A204.1 (cell line): ENCODE measurements around the gene ABCG1.

Experiments used
- FAIRE-seq: peaks from 2 replicates; lab custom pipeline; 2012; peaks lifted over from hg19 to GRCh38; lab: Jason Lieb, UNC

ABCG1 gene

GRCh38 chr21:42330380-42331371 is 111.7 kb downstream of the ABCG1 start:
- no peak for FAIRE-seq

- no peak for FAIRE-seq
Measured at GRCh38 chr21:42331660-42332059, 112.7 kb downstream of the ABCG1 start.

- no peak for FAIRE-seq
Measured at GRCh38 chr21:42332557-42333317, 113.8 kb downstream of the ABCG1 start.

GRCh38 chr21:42336054-42336453 is 117.1 kb downstream of the ABCG1 start:
- FAIRE-seq: no peak

DNA sequence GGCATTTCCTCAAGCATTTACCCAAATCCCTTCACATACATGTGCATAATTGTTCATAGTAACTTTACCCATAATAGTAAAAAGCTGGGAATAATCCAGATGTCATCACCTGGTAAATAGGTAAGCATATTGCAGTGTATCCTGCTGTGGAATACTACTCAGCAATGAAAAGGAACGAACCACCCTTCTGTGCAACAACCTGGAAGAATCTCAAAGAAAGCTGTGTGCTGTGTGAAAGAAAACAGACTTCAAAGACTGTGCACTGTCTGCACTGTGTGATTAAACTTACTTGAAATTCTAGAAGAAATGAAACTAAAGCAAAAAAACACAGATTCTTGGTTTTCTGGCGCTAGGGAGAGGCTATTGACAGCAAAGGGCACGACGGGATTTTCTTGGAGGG is 118.3 kb downstream of the ABCG1 start:
- FAIRE-seq: no peak

DNA sequence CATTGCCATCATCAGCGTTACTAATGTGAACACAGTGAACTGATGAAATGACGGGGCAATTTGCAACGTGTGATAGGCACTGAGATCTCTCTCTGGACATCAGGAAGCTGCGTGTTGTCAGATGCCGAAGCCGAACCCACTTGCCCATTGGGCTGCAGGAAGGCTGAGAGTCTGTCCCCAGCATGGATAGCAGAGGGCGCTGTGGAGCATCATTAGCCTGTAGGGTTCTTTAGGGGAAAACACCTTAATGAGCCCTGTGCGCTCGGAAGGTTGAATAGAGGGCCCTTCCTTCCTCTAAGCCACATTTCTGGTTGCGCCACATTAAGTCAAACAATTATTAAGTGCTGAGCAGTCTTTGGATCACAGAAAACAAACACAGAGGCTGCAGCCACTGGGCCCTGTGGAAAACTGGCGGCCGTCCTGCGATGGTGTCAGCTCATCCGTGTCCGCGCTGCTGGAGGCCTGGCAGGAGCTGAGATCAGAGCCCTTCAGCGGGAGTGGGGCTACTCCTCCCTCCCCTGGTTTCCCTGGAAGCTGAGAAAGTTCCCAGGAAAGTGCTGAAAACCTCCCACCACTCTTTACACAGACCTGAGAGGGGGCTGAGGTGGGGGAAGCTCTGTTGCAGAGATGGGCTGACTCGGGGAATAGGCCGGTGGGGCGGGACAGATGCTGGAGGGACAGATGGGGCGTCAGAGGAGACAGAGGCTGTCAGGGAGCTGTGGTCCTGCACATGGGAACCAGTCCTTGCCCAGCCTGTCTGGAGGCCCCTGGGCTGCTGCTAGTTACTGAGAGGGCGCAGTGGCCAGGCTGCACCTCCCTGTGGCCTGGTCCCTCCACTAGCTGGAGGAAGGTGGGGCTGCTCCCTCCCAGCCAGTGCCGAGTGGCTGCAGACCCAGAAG is 119.1 kb downstream of the ABCG1 start:
- FAIRE-seq: no peak

- no peak for FAIRE-seq
Measured at GRCh38 chr21:42338729-42339715, 120.1 kb downstream of the ABCG1 start.

GRCh38 chr21:42340187-42341050 is 121.5 kb downstream of the ABCG1 start:
- no peak for FAIRE-seq

DNA sequence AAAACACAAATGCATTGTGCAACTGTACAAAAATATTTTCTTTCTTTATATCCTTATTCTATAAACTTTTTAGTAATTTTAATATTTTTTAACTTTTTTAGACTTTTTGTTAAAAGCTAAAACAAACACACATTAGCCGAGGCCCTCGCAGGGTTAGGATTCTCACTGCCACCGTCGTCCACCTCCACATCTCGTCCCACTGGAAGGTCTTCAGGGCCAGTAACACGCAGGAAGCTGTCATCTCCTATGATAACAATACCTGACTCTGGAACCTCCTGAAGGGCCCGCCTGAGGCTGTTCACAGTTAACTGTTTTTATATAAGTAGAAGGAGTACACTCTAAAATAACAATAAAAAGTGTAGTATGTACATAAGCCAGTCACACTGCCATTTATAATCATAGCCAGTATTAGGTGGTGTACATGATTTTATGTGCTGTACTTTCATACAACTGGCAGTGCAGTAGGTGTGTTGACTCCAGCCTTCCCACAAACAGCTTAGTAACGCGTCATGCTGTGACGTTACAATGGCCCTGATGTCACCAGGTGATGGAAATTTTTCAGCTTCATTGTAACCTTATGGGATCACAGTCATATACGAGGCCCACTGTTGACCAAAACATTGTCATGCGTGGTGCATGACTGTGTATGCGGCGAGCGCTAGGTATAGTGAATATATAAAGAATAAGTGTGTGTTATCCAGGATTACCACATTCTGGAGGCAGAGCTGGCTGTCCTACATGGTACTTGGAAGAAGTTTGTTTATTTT is 123.0 kb downstream of the ABCG1 start:
- no peak for FAIRE-seq

GRCh38 chr21:42343101-42343500 is 124.2 kb downstream of the ABCG1 start:
- FAIRE-seq: no peak

- FAIRE-seq: no peak
Measured at GRCh38 chr21:42343556-42343955, 124.6 kb downstream of the ABCG1 start.

DNA sequence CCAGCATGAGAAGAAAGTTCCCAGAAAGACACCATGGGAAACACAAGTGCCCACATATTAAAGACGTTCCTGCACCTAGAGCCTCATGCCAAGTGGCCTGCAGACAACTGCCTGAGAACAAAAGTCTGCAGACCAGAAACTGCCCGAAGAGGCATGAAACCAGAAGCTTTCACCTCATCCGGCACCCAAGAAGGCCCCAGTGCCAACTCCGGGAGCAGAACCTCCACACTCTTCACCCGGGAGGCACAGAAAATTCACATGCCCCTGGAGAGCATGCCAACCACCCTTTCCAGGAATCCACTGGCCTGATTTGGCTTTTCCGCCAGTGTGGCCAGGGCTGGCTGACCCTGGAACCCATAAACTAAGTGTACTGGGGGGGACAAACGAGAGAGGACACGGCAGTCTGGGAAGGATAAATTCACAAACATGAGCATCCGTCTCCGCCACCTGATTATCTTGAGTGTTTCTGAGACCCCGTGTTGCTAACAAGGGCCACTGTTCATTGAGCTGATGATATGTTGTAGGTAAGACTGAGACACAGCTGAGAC is 125.1 kb downstream of the ABCG1 start:
- no peak for FAIRE-seq

DNA sequence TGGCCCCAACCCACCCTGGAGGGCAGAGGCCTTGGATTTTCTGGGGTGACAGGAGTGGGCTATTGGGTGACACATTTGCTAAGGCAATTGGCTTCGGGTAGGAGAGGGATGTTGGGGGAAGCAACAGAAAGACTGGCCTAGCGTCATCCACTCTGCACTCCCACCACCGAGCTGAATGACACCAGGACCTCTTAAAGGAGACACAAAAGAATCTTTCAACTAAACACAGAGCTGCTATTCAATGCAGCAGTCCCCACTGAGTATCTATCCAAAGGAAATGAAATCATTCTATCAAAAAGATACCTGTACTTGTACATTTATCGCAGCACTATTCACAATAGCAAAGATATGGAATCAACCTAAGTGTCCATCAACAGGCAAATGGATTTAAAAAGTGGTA is 125.7 kb downstream of the ABCG1 start:
- FAIRE-seq: no peak

GRCh38 chr21:42346441-42346840 is 127.5 kb downstream of the ABCG1 start:
- no peak for FAIRE-seq
